ENCODE measurements around the gene GTPBP6.
"Not testable (repeated sequence)": the region's sequence is repeated elsewhere in the genome, so short reads cannot be mapped to it uniquely, and the experiment has no call there.

The GTPBP6 gene

GRCh38 chrX:314781-315595 is 3.6 kb downstream of the GTPBP6 start:
- no peak for DNase-seq

- DNase-seq, result no peak
These were observed 4.5 kb downstream of the GTPBP6 start for GRCh38 chrX:314049-314448.

- DNase-seq, result no peak
These were observed 5.0 kb downstream of the GTPBP6 start for GRCh38 chrX:313546-313945.

- DNase-seq, result no peak
These were observed 5.8 kb downstream of the GTPBP6 start for GRCh38 chrX:312621-313331.

- no peak for DNase-seq
These were observed 7.2 kb downstream of the GTPBP6 start for GRCh38 chrX:311156-312129.

- DNase-seq, result no peak
These were observed 7.9 kb downstream of the GTPBP6 start for GRCh38 chrX:310621-311155.

GRCh38 chrX:308821-309520 is 9.6 kb downstream of the GTPBP6 start:
- DNase-seq, result no peak

GRCh38 chrX:307261-308111 is 11.1 kb downstream of the GTPBP6 start:
- no peak for DNase-seq

GRCh38 chrX:306614-307251 is 11.9 kb downstream of the GTPBP6 start:
- not testable (repeated sequence) for DNase-seq

- not testable (repeated sequence) for DNase-seq
These were observed 12.6 kb downstream of the GTPBP6 start for GRCh38 chrX:305781-306613.

GRCh38 chrX:302975-303374 is 15.6 kb downstream of the GTPBP6 start:
- DNase-seq, result no peak

GRCh38 chrX:300334-300733 is 18.3 kb downstream of the GTPBP6 start:
- DNase-seq, result no peak

GRCh38 chrX:298993-299392 is 19.6 kb downstream of the GTPBP6 start:
- DNase-seq, result no peak

GRCh38 chrX:295136-295535 is 23.5 kb downstream of the GTPBP6 start:
- DNase-seq, result no peak

- DNase-seq, result no peak
These were observed 25.4 kb downstream of the GTPBP6 start for GRCh38 chrX:292900-293897.

- DNase-seq, result no peak
These were observed 27.1 kb downstream of the GTPBP6 start for GRCh38 chrX:291411-291901.

- no peak for DNase-seq
These were observed 28.0 kb downstream of the GTPBP6 start for GRCh38 chrX:290476-291166.

GRCh38 chrX:288561-288991 is 30.0 kb downstream of the GTPBP6 start:
- no peak for DNase-seq

All from stimulated activated CD4-positive, alpha-beta T cell treated with anti-CD3 and anti-CD28 coated beads, Interleukin-15, amount 100 ng/mL, for 24 hours (primary cell).